ENCODE data around the gene NMT2. TPM values are rescaled to one million over a fixed set of nuclear protein-coding genes. Genes with fewer than 3 reads are reported as not detected.

NMT2 gene
- total and polyA plus RNA-seq, 8 donors, result 5.5 to 107 (median 9.2) TPM

DNA sequence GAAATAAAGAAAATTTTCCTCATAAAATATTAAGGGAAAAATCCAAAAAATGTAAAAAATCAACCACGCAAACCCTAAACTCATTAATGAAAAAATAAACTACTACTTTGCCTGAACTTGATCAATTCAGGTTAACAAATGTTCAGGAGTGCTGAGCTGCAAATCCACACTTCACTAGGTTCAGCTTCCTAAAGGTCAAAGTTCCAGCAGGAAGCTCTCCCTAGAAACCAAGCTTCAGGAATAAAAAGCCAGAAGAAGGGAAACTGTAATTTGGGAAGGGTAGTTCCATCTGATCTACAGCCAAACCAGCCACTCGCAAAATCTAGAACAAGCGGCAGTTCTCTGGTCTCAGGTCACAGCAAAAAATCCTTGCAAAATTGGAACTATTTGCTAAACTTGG is 7.8 kb upstream of the NMT2 start:
- no peak for TF ChIP-seq POLR2A (IDR thresholded peaks at IDR 0.05)
- TF ChIP-seq, protein P1, sequence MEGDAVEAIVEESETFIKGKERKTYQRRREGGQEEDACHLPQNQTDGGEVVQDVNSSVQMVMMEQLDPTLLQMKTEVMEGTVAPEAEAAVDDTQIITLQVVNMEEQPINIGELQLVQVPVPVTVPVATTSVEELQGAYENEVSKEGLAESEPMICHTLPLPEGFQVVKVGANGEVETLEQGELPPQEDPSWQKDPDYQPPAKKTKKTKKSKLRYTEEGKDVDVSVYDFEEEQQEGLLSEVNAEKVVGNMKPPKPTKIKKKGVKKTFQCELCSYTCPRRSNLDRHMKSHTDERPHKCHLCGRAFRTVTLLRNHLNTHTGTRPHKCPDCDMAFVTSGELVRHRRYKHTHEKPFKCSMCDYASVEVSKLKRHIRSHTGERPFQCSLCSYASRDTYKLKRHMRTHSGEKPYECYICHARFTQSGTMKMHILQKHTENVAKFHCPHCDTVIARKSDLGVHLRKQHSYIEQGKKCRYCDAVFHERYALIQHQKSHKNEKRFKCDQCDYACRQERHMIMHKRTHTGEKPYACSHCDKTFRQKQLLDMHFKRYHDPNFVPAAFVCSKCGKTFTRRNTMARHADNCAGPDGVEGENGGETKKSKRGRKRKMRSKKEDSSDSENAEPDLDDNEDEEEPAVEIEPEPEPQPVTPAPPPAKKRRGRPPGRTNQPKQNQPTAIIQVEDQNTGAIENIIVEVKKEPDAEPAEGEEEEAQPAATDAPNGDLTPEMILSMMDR (IDR thresholded peaks at IDR 0.05), result no peak
- TF ChIP-seq EP300 (IDR thresholded peaks at IDR 0.05), result no peak
- TF ChIP-seq POLR2AphosphoS5 (IDR thresholded peaks at IDR 0.05), result no peak
- Histone ChIP-seq H3K9me3 (no peaks in the 10 kb centered on the region), H3K27ac (no peak overlapping the region), H3K4me1 (peaks cover 0 to 2% (median 0%) of the 10 kb centered on the region in 4 donors), H3K27me3 (peaks cover 0 to 6% (median 0%) of the 10 kb centered on the region in 3 donors), H3K36me3 (no peaks in the 10 kb centered on the region), H3K4me3 (no peak overlapping the region)
- WGBS, 5 donors, result 93 to 97% (median 95%) methylated on average over 3 of the region's 3 CpGs
- intact Hi-C loops (cut with DNase I; ENCODE audit: low total_unique reads), result no loop called here
- no peak for DNase-seq

DNA sequence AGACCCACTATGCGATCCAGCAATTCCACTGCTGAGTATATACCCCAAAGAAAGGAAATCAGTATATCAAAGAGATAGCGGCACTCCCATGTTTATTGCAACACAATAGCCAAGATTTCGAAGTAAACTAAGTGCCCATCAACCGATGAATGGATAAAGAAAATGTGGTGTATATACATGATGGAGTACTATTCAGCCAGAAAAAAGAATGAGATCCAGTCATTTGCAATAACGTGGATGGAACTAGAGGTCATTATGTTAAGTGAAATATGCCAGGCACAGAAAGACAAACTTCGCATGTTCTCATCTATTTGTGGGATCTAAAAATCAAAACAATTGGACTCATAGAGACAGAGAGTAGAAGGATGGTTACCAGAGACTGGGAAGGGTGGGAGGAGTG is 7.1 kb upstream of the NMT2 start:
- intact Hi-C loops (cut with DNase I; ENCODE audit: low total_unique reads), result no loop called here
- WGBS, 5 donors, result 91 to 96% (median 92%) methylated on average over 6 of the region's 6 CpGs
- Histone ChIP-seq H3K4me1 (peaks cover 0 to 7% (median 5%) of the 10 kb centered on the region in 4 donors), H3K4me3 (no peak overlapping the region), H3K27ac (no peak overlapping the region), H3K36me3 (no peaks in the 10 kb centered on the region), H3K9me3 (no peaks in the 10 kb centered on the region), H3K27me3 (peaks cover 0 to 6% (median 0%) of the 10 kb centered on the region in 3 donors)
- TF ChIP-seq EP300 (IDR thresholded peaks at IDR 0.05) (no peak), POLR2A (IDR thresholded peaks at IDR 0.05) (no peak), POLR2AphosphoS5 (IDR thresholded peaks at IDR 0.05) (no peak)
- TF ChIP-seq, protein P1 (IDR thresholded peaks at IDR 0.05), result no peak
- DNase-seq, result no peak

DNA sequence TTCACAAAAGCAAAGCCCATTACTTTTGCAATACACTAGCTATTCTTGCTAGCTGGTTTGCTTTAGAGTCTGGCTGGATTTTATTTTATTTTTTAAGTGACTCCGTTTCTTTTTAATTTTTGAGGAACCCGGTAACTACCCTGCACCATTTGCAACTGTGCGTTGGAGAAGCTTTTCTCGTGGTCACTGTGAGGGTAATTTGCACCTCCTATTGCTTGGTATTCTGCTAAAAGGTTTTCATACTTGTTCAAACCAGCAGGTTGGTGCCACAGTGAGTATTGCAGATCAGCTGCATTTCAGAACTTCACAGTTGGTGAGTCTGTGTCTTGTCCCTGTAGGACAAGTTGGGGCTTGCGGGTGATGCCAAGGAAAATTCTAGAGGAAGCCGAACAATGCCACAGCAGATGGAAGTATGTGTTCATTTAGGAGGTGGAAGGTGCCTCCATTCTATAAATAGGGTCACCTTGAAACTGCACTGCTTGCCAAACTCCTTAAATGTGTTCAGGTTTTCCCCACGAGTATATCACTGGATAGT is 3.9 kb upstream of the NMT2 start:
- H3K9me3 ChIP-seq, result no peaks in the 10 kb centered on the region
- no peak for TF ChIP-seq EP300 (IDR thresholded peaks at IDR 0.05)
- TF ChIP-seq POLR2A (IDR thresholded peaks at IDR 0.05), result no peak
- no peak for TF ChIP-seq POLR2AphosphoS5 (IDR thresholded peaks at IDR 0.05)
- TF ChIP-seq, protein P1 (IDR thresholded peaks at IDR 0.05), result no peak
- H3K27me3 ChIP-seq, result no peaks in the 10 kb centered on the region
- no peak overlapping the region for H3K27ac ChIP-seq
- intact Hi-C loops (cut with DNase I; ENCODE audit: low total_unique reads), result no loop called here
- no peak overlapping the region for H3K4me3 ChIP-seq
- peaks cover 7 to 29% (median 21%) of the 10 kb centered on the region in 4 donors for H3K4me1 ChIP-seq
- no peak for DNase-seq
- H3K36me3 ChIP-seq, result no peaks in the 10 kb centered on the region
- WGBS, 5 donors, result 83 to 93% (median 88%) methylated on average over 7 of the region's 7 CpGs

DNA sequence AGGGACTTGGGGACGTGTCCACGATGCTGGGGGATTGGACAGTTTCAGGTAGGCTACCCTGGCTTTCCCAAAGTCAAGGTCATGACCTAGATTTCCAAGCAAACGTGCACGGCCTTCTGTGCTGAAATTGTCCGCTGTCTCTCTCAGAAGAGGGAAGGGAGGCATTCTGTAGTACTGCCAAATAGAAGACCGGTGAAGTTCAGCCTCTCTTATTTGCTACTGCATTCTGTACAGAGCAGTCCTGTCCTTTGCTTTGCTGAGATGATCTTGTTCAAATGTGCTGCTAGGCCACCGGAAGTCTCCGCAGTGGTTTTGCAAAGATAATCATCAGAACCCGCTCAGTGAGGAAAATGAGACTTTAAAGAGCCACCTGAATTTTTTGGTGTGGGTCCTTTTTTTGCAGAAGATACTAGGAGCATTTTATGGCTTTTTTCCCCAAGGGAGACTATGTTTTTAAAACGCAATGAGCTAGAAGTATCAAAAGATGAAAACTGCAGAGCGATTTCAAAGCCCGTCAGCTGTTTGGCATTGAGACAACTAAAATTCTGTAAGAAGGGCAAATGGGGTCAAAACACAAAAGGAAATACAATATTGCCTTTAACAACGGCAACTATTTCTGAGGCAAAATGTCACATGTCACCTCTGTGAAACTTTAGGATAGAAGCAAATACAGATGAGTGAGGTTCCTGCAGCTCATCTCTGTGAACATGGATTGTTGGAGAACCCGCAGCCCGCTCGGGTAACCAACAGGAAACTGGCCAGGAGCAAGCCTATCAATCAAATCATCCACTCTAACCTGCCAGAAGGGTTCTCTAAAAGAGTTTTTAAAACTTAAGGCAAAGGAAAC is 1.3 kb upstream of the NMT2 start:
- WGBS, 5 donors, result 51 to 65% (median 57%) methylated on average over 16 of the region's 16 CpGs
- peak overlapping the region; percentile 17 to 76 (median 48) for H3K27ac ChIP-seq
- peaks cover 7 to 48% (median 34%) of the 10 kb centered on the region in 4 donors for H3K4me1 ChIP-seq
- H3K4me3 ChIP-seq, result peak overlapping the region in 2 of 4 donors; percentile 19 to 31
- TF ChIP-seq POLR2A (IDR thresholded peaks at IDR 0.05) (no peak), EP300 (IDR thresholded peaks at IDR 0.05) (no peak), POLR2AphosphoS5 (IDR thresholded peaks at IDR 0.05) (no peak)
- TF ChIP-seq, protein P1 (IDR thresholded peaks at IDR 0.05), result no peak
- H3K9me3 ChIP-seq, result no peaks in the 10 kb centered on the region
- DNase-seq, result peak in 1 of 2 donors; percentile 55
- H3K36me3 ChIP-seq, result no peaks in the 10 kb centered on the region
- no peaks in the 10 kb centered on the region for H3K27me3 ChIP-seq
- intact Hi-C loops (cut with DNase I; ENCODE audit: low total_unique reads), result no loop called here
